CMK (cell line): ENCODE measurements around the gene TMEM131.
"Not testable (repeated sequence)": the region's sequence is repeated elsewhere in the genome, so short reads cannot be mapped to it uniquely, and the experiment has no call there.

Experiments used
- DNase-seq: peaks from one replicate; pipeline ENCODE4 v3.0.0-alpha.2; 2010; ENCODE audit warnings: low read depth

The TMEM131 gene

GRCh38 chr2:97858442-97858841, 137.3 kb downstream of the TMEM131 start:
- no peak for DNase-seq

- no peak for DNase-seq
Measured at GRCh38 chr2:97857553-97857952, 138.2 kb downstream of the TMEM131 start.

GRCh38 chr2:97853057-97853456, 142.7 kb downstream of the TMEM131 start:
- DNase-seq: not testable (repeated sequence)

GRCh38 chr2:97851172-97851571, 144.6 kb downstream of the TMEM131 start:
- no peak for DNase-seq

- DNase-seq: no peak
Measured at GRCh38 chr2:97849881-97850528, 145.7 kb downstream of the TMEM131 start.

- DNase-seq: no peak
Measured at GRCh38 chr2:97848306-97848705, 147.4 kb downstream of the TMEM131 start.

GRCh38 chr2:97846716-97847115, 149.0 kb downstream of the TMEM131 start:
- not testable (repeated sequence) for DNase-seq

GRCh38 chr2:97845818-97846217, 149.9 kb downstream of the TMEM131 start:
- DNase-seq: no peak

- no peak for DNase-seq
Measured at GRCh38 chr2:97845133-97845532, 150.6 kb downstream of the TMEM131 start.

- DNase-seq: no peak
Measured at GRCh38 chr2:97844311-97844859, 151.4 kb downstream of the TMEM131 start.

- DNase-seq: no peak
Measured at GRCh38 chr2:97840198-97840597, 155.6 kb downstream of the TMEM131 start.

GRCh38 chr2:97834610-97835009, 161.1 kb downstream of the TMEM131 start:
- no peak for DNase-seq

GRCh38 chr2:97831121-97831520, 164.6 kb downstream of the TMEM131 start:
- no peak for DNase-seq

- not testable (repeated sequence) for DNase-seq
Measured at GRCh38 chr2:97829255-97829654, 166.5 kb downstream of the TMEM131 start.

- DNase-seq: not testable (repeated sequence)
Measured at GRCh38 chr2:97827013-97827412, 168.7 kb downstream of the TMEM131 start.

GRCh38 chr2:97826266-97826847, 169.4 kb downstream of the TMEM131 start:
- DNase-seq: not testable (repeated sequence)

- DNase-seq: not testable (repeated sequence)
Measured at GRCh38 chr2:97824011-97824410, 171.7 kb downstream of the TMEM131 start.

GRCh38 chr2:97821862-97822261, 173.9 kb downstream of the TMEM131 start:
- not testable (repeated sequence) for DNase-seq

- no peak for DNase-seq
Measured at GRCh38 chr2:97819754-97820153, 176.0 kb downstream of the TMEM131 start.

GRCh38 chr2:97816411-97816810, 179.3 kb downstream of the TMEM131 start:
- DNase-seq: no peak

GRCh38 chr2:97812931-97813330, 182.8 kb downstream of the TMEM131 start:
- no peak for DNase-seq

- DNase-seq: no peak
Measured at GRCh38 chr2:97808816-97809215, 186.9 kb downstream of the TMEM131 start.

GRCh38 chr2:97806738-97807618, 188.8 kb downstream of the TMEM131 start:
- DNase-seq: no peak
